G401 (cell line): Measurements from ENCODE around the gene SGCB. TPM values are rescaled to one million over a fixed set of nuclear protein-coding genes. Genes with fewer than 3 reads are reported as not detected.

Experiments used
- DNase-seq: peaks from one replicate; pipeline ENCODE4 v3.0.0-alpha.2; 2015; ENCODE audit warnings: low spot score
- in situ Hi-C: cut with HindIII; loops from 2 replicates; pipeline ENCODE4 v1.10.0; 2016; ENCODE audit warnings: low sequenced_read_pairs, mixed read lengths
- total RNA-seq: library from RNA; depleted of rRNA; stranded (reverse); fragments of >200 nt; shearing (Covaris generic); gene quantifications from 2 replicates; pipeline ENCODE4 v1.2.3, GENCODE V29; 2014

SGCB gene
- total RNA-seq, 1 experiment from 2014 or later, result 4.2 TPM

DNA sequence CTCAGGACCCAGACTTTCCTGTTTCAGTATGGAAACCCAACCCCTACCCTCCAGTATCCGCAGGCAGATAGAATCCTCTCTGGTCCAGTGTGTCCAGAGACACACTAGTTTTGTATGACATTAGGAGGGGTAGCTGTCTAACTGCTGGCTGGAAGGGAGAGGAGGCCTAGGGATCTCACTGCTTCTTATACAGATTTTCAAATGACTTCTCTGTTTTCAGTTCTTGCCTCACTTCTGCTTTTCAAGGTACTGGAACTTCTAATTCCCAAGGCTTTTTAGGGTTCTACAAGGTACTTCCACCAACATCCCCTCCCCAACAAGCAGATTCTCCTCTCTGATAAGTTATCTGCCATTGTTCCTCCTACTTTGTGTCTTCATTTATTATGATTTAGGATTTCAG lies 6.1 kb downstream of the SGCB start:
- in situ Hi-C loops, result no loop called here
- DNase-seq, result no peak

DNA sequence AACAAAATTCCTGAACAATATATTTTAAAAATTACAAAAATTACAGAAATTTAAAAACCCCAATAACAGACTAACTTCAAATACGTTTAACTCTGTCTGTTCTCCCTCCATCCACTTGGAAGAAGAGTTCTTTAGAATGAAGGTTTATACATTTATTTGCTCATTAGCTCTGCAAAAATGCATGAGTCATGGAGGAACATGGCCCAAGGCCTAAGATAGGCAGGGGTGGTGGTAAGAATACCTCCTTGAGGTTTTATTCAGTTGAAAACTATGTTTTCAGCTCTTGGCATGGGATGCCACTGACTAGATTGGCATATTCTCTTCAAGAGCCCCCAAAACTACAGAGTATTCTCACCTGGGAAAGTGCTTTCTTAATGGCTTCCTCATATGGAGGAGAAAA lies 9.1 kb downstream of the SGCB start:
- no peak for DNase-seq
- in situ Hi-C loops, result no loop called here

DNA sequence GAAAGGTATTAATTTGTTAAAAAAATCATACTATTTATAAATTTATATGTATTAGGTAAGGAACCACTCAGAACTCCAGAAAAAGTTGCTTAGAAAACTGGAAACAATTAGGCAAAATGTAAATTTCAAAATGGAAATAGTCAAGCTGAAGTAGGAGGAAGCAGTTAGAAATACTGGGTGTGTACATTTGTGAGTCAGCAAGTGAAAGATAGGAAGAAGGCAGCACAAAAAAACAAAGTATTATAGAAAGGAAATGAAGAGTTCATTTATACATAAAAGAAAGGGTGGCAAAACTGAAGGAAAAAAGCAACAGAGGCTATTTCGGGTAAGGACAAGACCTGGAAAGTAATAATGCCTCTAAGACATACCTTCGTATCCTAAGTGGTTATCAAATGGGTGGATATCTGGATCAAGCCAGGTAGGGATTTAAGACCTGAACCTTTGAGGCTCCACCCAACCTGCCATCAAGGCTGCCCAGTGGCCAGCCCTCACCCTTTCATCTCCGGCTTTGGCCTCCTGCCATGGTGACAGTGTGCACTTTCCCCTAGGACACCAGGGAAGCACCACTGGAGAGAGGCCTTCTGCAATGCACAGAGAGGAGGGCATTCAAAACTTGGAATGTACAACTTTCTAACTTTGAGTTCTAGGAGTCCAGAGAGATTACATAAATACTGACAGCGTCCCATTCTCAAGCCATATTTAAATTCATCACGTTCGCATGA lies 18.0 kb downstream of the SGCB start, which contains the start of gene LRRC66:
Gene LRRC66 (minus strand): TSS at position 428 of the 722 bp plus-strand sequence. CDS start 2,750 bp downstream, outside the sequence.
- no peak for DNase-seq
- in situ Hi-C loops, result no loop called here

GRCh38 chr4:52017814-52018213 lies 20.3 kb downstream of the SGCB start:
- DNase-seq, result no peak
- in situ Hi-C loops, result no loop called here

GRCh38 chr4:52016981-52017380 lies 21.1 kb downstream of the SGCB start:
- in situ Hi-C loops, result no loop called here
- DNase-seq, result no peak

DNA sequence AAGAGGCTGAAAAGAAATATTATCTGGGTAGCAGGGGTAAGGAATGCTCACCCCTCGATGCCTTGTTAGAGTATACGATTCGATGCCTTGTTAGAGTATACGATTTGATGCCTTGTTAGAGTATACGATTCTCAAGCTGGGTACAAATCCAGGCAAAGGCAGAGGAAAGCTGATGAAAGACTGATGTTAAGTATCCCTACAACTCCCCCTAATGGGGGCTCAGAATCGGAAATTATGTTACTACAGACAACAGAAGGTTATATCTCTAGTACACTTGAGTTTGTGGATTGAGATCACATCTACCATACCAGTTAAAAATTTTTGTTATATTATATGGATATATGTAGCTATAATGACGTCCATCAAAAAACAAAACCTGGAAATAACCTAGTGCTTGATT lies 22.7 kb downstream of the SGCB start:
- DNase-seq, result no peak
- in situ Hi-C loops, result no loop called here

GRCh38 chr4:52014903-52015302 lies 23.2 kb downstream of the SGCB start:
- in situ Hi-C loops, result no loop called here
- no peak for DNase-seq

GRCh38 chr4:52012651-52013050 lies 25.4 kb downstream of the SGCB start:
- no peak for DNase-seq
- in situ Hi-C loops, result no loop called here

DNA sequence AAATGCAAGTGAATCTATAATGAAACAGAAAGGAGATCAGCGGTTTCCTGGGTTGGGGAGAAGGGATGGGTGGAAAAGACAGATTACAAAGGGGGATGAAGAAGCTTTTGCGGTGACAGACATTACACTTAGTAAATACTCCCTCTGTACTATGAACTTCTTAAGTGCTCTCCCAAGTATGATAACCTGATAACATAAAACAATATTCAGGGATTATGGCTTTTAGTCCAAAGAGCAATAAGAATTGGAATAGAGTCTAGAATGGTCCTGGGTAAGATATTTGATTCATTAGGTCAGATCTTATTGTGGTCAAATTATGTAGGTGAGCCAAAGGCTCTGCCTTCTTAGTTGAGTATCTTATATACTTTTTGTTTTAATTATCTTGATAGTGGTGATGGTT lies 27.1 kb downstream of the SGCB start:
- no peak for DNase-seq
- in situ Hi-C loops, result no loop called here

- in situ Hi-C loops, result no loop called here
- DNase-seq, result no peak
Observed at GRCh38 chr4:52006887-52007286, 31.2 kb downstream of the SGCB start.

- DNase-seq, result no peak
- in situ Hi-C loops, result no loop called here
Observed at GRCh38 chr4:52005604-52006273, 32.4 kb downstream of the SGCB start.

GRCh38 chr4:52004414-52004813 lies 33.7 kb downstream of the SGCB start:
- no peak for DNase-seq
- in situ Hi-C loops, result no loop called here

DNA sequence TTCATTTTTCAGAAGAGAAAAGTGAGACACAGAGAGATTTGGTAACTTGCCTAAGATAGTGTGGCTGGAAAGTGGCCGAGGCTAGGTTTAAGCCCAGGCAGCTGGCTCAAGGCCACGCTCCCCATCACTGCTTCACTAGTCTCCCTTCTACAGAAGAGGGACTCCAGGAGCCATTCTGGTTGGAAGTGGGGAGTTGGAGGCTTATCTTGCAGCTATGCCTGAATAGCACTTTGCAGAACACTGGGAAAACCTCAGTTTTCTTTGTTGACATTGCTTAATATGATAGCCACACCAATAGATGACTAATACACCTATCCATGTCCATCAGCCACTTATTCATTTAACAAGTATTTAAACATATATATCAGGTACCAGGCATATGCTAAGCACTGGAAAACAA lies 36.5 kb downstream of the SGCB start:
- DNase-seq, result no peak
- in situ Hi-C loops, result no loop called here

GRCh38 chr4:51999250-51999649 lies 38.8 kb downstream of the SGCB start:
- DNase-seq, result no peak
- in situ Hi-C loops, result no loop called here

DNA sequence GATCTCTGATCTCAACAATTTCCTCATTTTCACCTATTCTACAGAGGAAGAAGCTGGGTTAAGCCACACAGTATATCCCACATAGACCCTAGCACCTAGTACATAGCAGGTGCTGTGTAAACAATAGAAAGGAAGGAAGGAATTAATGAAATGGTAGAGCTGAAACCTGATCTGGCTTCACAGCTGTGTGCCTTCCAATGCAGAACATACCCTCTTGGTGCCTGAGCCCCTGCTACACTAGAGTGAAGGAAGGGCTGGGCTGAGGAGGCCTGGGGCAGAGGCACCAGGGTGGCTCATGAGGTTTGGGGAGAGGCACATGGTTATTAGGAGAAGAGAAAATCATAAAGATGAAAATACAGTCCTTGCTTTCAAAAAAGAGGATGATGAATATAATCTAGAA lies 39.3 kb downstream of the SGCB start:
- no peak for DNase-seq
- in situ Hi-C loops, result no loop called here

DNA sequence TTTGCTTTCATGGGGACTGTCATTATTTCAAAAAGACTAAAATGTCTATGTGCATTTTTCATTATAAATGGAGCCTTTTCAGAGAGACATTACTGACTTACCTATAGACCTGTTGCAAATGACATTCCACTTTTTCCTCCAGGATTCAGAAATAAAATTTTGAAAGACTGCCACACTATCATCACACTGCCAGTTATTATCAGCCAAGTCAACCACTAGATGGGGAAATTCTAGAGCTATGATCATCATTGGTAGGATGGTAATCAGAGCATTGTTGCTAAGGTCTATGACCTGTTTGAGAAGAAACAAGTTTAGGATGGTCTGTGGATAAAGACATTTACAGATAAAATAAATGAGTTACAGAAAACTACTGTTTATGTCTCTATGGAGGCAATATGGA lies 40.5 kb downstream of the SGCB start:
- in situ Hi-C loops, result no loop called here
- no peak for DNase-seq

DNA sequence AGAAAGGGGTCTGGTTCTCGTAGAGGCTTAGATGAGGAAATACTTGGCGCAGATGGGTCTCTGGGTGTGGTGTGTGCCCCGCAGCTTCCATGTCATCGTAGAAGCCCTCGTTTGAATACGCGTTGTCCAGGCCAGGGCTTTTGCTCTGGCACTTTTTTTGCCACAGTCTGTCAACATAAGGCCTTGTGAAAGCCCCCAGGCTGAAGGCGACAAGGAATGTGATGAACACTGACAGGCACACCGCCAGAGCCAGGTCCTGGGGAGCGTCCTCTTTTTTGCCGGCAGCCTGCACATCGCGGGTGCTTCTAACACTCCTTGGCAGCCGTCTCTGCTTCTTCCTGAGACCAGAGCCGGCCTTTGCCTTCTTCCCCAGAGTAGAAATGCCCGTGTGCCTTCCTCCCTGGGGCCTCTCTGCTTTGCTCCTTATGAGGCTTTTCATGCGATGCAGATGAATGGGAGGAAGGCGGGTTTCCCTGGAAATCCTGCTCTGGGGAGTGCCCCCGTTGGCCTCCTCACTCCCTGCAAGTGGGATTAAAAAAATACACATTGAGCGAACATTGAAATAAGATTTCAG lies 42.4 kb downstream of the SGCB start:
- no peak for DNase-seq
- in situ Hi-C loops, result no loop called here
